ENCODE results near the gene EPHA4.

Gene EPHA4

GRCh38 chr2:221442128-221442527 is 130.0 kb downstream of the EPHA4 start:
- TF ChIP-seq CTCF (IDR thresholded peaks at IDR 0.05; ENCODE audit: extremely low read depth, missing control alignments), result no peak

GRCh38 chr2:221439761-221440479 is 132.2 kb downstream of the EPHA4 start:
- TF ChIP-seq CTCF (IDR thresholded peaks at IDR 0.05; ENCODE audit: extremely low read depth, missing control alignments), result no peak
- no peak for DNase-seq (ENCODE audit: low spot score)

More at GRCh38 chr2:221442128-221442527, 130.0 kb downstream of the EPHA4 start:
- DNase-seq (ENCODE audit: low spot score), result no peak

GRCh38 chr2:221437056-221437455 is 135.0 kb downstream of the EPHA4 start:
- DNase-seq (ENCODE audit: low spot score), result no peak
- no peak for TF ChIP-seq CTCF (IDR thresholded peaks at IDR 0.05; ENCODE audit: extremely low read depth, missing control alignments)

- TF ChIP-seq CTCF (IDR thresholded peaks at IDR 0.05; ENCODE audit: extremely low read depth, missing control alignments), result no peak
- DNase-seq (ENCODE audit: low spot score), result no peak
Measured at GRCh38 chr2:221435171-221435570, 136.9 kb downstream of the EPHA4 start.

- TF ChIP-seq CTCF (IDR thresholded peaks at IDR 0.05; ENCODE audit: extremely low read depth, missing control alignments), result no peak
- DNase-seq (ENCODE audit: low spot score), result no peak
Measured at GRCh38 chr2:221434142-221434541, 138.0 kb downstream of the EPHA4 start.

- no peak for DNase-seq (ENCODE audit: low spot score)
- TF ChIP-seq CTCF (IDR thresholded peaks at IDR 0.05; ENCODE audit: extremely low read depth, missing control alignments), result no peak
Measured at GRCh38 chr2:221431477-221431876, 140.6 kb downstream of the EPHA4 start.

GRCh38 chr2:221429741-221430491 is 142.2 kb downstream of the EPHA4 start:
- DNase-seq (ENCODE audit: low spot score), result no peak
- no peak for TF ChIP-seq CTCF (IDR thresholded peaks at IDR 0.05; ENCODE audit: extremely low read depth, missing control alignments)
